SK-N-SH (cell line): Measurements from ENCODE around the gene SASH1. TPM values are rescaled to one million over a fixed set of nuclear protein-coding genes. Genes with fewer than 3 reads are reported as not detected.

Experiments
- CTCF ChIA-PET: fragments of 300-600, 350-600 bp; formaldehyde crosslinking; extraction: SDS; loops from one replicate; lab custom pipeline; 2021; lab: Yijun Ruan, JAX
- POLR2A ChIA-PET: fragments of 350-600 bp; sonication (Branson Sonifier 250); formaldehyde crosslinking; extraction: SDS; loops from one replicate; lab custom pipeline; 2020; ENCODE audit warnings: antibody characterized with exemption, inconsistent platforms; lab: Yijun Ruan, JAX
- DNase-seq: peaks from one replicate; pipeline ENCODE4 v3.0.0; 2012
- H2AFZ ChIP-seq: fragments of 200-600 bp; sonication (generic); 2 replicates; pipeline ENCODE4 v1.8.1; 2016; ENCODE audit warnings: antibody characterized with exemption, mild to moderate bottlenecking, low read depth
- H3F3A ChIP-seq: fragments of 200-600 bp; sonication (generic); replicated peaks from 2 replicates; pipeline ENCODE3; 2016; ENCODE audit warnings: antibody characterized with exemption, mild to moderate bottlenecking; ENCODE audit not compliant: insufficient read depth
- H3K27ac ChIP-seq, 2 experiments: fragments of 200-500 bp in 1 of 2; fragments of 200-600 bp in 1 of 2; sonication (Bioruptor generic) in 1 of 2; sonication (generic), shearing (Covaris generic) in 1 of 2; 2 replicates each; pipeline versions ENCODE4 v1.5.1 to v1.6.1; 2014 to 2016; ENCODE audit warnings: low read depth in 2 of 2, inconsistent platforms in 1 of 2, low read length in 1 of 2, mild to moderate bottlenecking in 1 of 2, mixed read lengths in 1 of 2
- H3K27me3 ChIP-seq: fragments of 200-600 bp; sonication (generic), shearing (Covaris generic); 2 replicates; pipeline ENCODE4 v1.6.1; 2016; ENCODE audit warnings: mixed run types; ENCODE audit not compliant: insufficient read depth
- H3K36me3 ChIP-seq, 2 experiments: fragments of 200-500 bp in 1 of 2; fragments of 200-600 bp in 1 of 2; sonication (Bioruptor generic) in 1 of 2; sonication (generic) in 1 of 2; replicated peaks in 1 of 2; 2 replicates each; pipeline versions ENCODE3 to v1.5.1; 2014 to 2016; ENCODE audit warnings: low read length in 1 of 2, mild to moderate bottlenecking in 1 of 2; ENCODE audit not compliant: insufficient read depth in 2 of 2, control insufficient read depth in 1 of 2
- H3K4me1 ChIP-seq, 2 experiments: fragments of 200-500 bp in 1 of 2; fragments of 200-600 bp in 1 of 2; sonication (Bioruptor generic) in 1 of 2; sonication (generic), shearing (Covaris generic) in 1 of 2; 2 replicates each; pipeline versions ENCODE4 v1.5.1 to v1.6.1; 2014 to 2016; ENCODE audit warnings: low read depth in 1 of 2, low read length in 1 of 2, mixed run types in 1 of 2; ENCODE audit not compliant: insufficient read depth in 2 of 2, control insufficient read depth in 1 of 2
- H3K4me2 ChIP-seq: fragments of 200-600 bp; sonication (generic), shearing (Covaris generic); 2 replicates; pipeline ENCODE4 v1.6.1; 2017; ENCODE audit warnings: mixed run types
- H3K4me3 ChIP-seq, 2 experiments: fragments of 200-500 bp in 1 of 2; fragments of 200-600 bp in 1 of 2; sonication (Bioruptor generic) in 1 of 2; sonication (generic), shearing (Covaris generic) in 1 of 2; 2 replicates each; pipeline versions ENCODE4 v1.5.1 to v1.8.1; 2014 to 2016; ENCODE audit warnings: low read depth in 2 of 2, inconsistent platforms in 1 of 2, low read length in 1 of 2, mild to moderate bottlenecking in 1 of 2, mixed read lengths in 1 of 2, moderate library complexity in 1 of 2
- H3K79me2 ChIP-seq: fragments of 200-600 bp; sonication (generic); 2 replicates; pipeline ENCODE4 v1.8.1; 2017; ENCODE audit warnings: mild to moderate bottlenecking; ENCODE audit not compliant: insufficient read depth
- H3K9ac ChIP-seq: fragments of 200-600 bp; sonication (generic); 2 replicates; pipeline ENCODE4 v1.6.1; 2017; ENCODE audit warnings: mixed run types
- H3K9me2 ChIP-seq: fragments of 200-600 bp; sonication (generic); 2 replicates; pipeline ENCODE4 v1.6.1; 2017; ENCODE audit warnings: mixed run types
- H3K9me3 ChIP-seq: fragments of 200-600 bp; sonication (generic); 2 replicates; pipeline ENCODE4 v1.6.1; 2017; ENCODE audit warnings: mixed run types, mild to moderate bottlenecking, moderate library complexity
- H4K20me1 ChIP-seq: fragments of 200-600 bp; sonication (generic); 2 replicates; pipeline ENCODE4 v1.6.1; 2017; ENCODE audit warnings: mild to moderate bottlenecking, mixed run types; ENCODE audit not compliant: insufficient read depth
- CHD2 ChIP-seq: fragments of 150-350 bp; IDR thresholded peaks from 2 replicates; pipeline ENCODE4 v1.6.1; 2018; ENCODE audit warnings: low read length; ENCODE audit not compliant: partially characterized antibody
- EZH2phosphoT487 ChIP-seq: fragments of 200-600 bp; sonication (generic); IDR thresholded peaks from 2 replicates; pipeline ENCODE4 v1.6.1; 2017; ENCODE audit warnings: low read depth, mixed run types, mild to moderate bottlenecking, antibody characterized with exemption, moderate library complexity, borderline replicate concordance
- GABPA ChIP-seq: IDR thresholded peaks from 2 replicates; pipeline ENCODE4 v1.4.0; 2012; ENCODE audit warnings: low read depth, mild to moderate bottlenecking
- GATA2 ChIP-seq: sonication (generic); formaldehyde crosslinking; IDR thresholded peaks from 2 replicates; pipeline ENCODE4 v1.5.0; 2020; ENCODE audit warnings: mild to moderate bottlenecking, missing genetic modification reagents
- IRF3 ChIP-seq: fragments of 150-350 bp; IDR thresholded peaks from 2 replicates; pipeline ENCODE4 v1.6.1; 2016; ENCODE audit warnings: mild to moderate bottlenecking, low read depth, low read length
- MAX ChIP-seq: IDR thresholded peaks from 2 replicates; pipeline ENCODE4 v1.4.0; 2012; ENCODE audit warnings: low read depth
- MEF2A ChIP-seq: IDR thresholded peaks from 2 replicates; pipeline ENCODE4 v1.4.0; 2012; ENCODE audit warnings: low read depth, borderline replicate concordance
- RAD21 ChIP-seq: IDR thresholded peaks from 2 replicates; pipeline ENCODE4 v1.6.1; 2012; ENCODE audit warnings: mild to moderate bottlenecking, low read length
- RXRA ChIP-seq: IDR thresholded peaks from 2 replicates; pipeline ENCODE4 v1.4.0; 2012; ENCODE audit warnings: low read depth, mild to moderate bottlenecking, borderline replicate concordance
- SMC3 ChIP-seq: IDR thresholded peaks from 2 replicates; pipeline ENCODE4 v1.6.1; 2012; ENCODE audit warnings: low read depth, low read length, improper control_type of control experiment
- TAF1 ChIP-seq: IDR thresholded peaks from 2 replicates; pipeline ENCODE4 v1.6.1; 2012; ENCODE audit warnings: low read depth, mild to moderate bottlenecking, low read length, moderate library complexity, borderline replicate concordance
- TEAD4 ChIP-seq: IDR thresholded peaks from 2 replicates; pipeline ENCODE4 v1.4.0; 2012; ENCODE audit warnings: mild to moderate bottlenecking, borderline replicate concordance; ENCODE audit not compliant: insufficient read depth
- WGBS: methylation state at CpG from one replicate; pipeline ENCODE4 v1.1.6; 2017; ENCODE audit warnings: low lambda C conversion rate; 5-methylcytosine and 5-hydroxymethylcytosine counted together
- polyA plus RNA-seq, 3 experiments: library from polyadenylated mRNA; depleted of rRNA; stranded (reverse); fragments of >200 nt; gene quantifications; 2 replicates each; pipeline ENCODE4 v1.2.3, GENCODE V29; 2012
- TF ChIP-seq, protein P1 (sequence below): fragments of 200-600 bp; sonication (generic); IDR thresholded peaks from 2 replicates; pipeline ENCODE4 v1.6.1; 2017; ENCODE audit warnings: antibody characterized with exemption, mild to moderate bottlenecking, moderate library complexity
- TF ChIP-seq, protein P2 (sequence below): IDR thresholded peaks from 2 replicates; pipeline ENCODE4; 2012

SASH1 gene
- polyA plus RNA-seq, 1 of the 3 experiments (the other 2 are of a cell fraction) = 19.8 TPM

- H3K27ac ChIP-seq = peak overlapping the region in 1 of 2 experiments; percentile 100; a peak in 2 of 4 replicates
- no peak for DNase-seq
- H3K79me2 ChIP-seq = peaks cover 45% of the 10 kb centered on the region
- peaks cover 0 to 49% of the 10 kb centered on the region in 2 experiments for H3K4me1 ChIP-seq
- H2AFZ ChIP-seq = no peak overlapping the region
- H4K20me1 ChIP-seq = no peaks in the 10 kb centered on the region
- H3F3A ChIP-seq = peaks cover 67% of the 10 kb centered on the region
- H3K9me2 ChIP-seq = no peaks in the 10 kb centered on the region
- H3K4me2 ChIP-seq = no peak overlapping the region
- peaks cover 16 to 36% of the 10 kb centered on the region in 2 experiments for H3K36me3 ChIP-seq
- no peaks in the 10 kb centered on the region for H3K9me3 ChIP-seq
- H3K9ac ChIP-seq = no peak overlapping the region
- H3K27me3 ChIP-seq = no peaks in the 10 kb centered on the region
- H3K4me3 ChIP-seq = no peak overlapping the region
- 69% methylated on average over 4 of the region's 5 CpGs for WGBS
- CTCF ChIA-PET = no interaction called here
- POLR2A ChIA-PET = no interaction called here
- no peak for TF ChIP-seq CHD2
- TF ChIP-seq, protein P1, sequence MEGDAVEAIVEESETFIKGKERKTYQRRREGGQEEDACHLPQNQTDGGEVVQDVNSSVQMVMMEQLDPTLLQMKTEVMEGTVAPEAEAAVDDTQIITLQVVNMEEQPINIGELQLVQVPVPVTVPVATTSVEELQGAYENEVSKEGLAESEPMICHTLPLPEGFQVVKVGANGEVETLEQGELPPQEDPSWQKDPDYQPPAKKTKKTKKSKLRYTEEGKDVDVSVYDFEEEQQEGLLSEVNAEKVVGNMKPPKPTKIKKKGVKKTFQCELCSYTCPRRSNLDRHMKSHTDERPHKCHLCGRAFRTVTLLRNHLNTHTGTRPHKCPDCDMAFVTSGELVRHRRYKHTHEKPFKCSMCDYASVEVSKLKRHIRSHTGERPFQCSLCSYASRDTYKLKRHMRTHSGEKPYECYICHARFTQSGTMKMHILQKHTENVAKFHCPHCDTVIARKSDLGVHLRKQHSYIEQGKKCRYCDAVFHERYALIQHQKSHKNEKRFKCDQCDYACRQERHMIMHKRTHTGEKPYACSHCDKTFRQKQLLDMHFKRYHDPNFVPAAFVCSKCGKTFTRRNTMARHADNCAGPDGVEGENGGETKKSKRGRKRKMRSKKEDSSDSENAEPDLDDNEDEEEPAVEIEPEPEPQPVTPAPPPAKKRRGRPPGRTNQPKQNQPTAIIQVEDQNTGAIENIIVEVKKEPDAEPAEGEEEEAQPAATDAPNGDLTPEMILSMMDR = peak; percentile 55
- no peak for TF ChIP-seq GABPA
- TF ChIP-seq RAD21 = 0 out of 2 replicates have a peak, but pooled peaks have one; percentile 18
- no peak for TF ChIP-seq RXRA
- TF ChIP-seq IRF3 = no peak
- TF ChIP-seq SMC3 = 0 out of 2 replicates have a peak, but pooled peaks have one; percentile 2
- no peak for TF ChIP-seq EZH2phosphoT487
- no peak for TF ChIP-seq TEAD4
- no peak for TF ChIP-seq GATA2
- TF ChIP-seq TAF1 = no peak
- TF ChIP-seq MEF2A = no peak
- TF ChIP-seq MAX = no peak
Observed at GRCh38 chr6:148528292-148528691, 185.7 kb downstream of the SASH1 start.

GRCh38 chr6:148529010-148529409, 186.4 kb downstream of the SASH1 start:
- peaks cover 40% of the 10 kb centered on the region for H3K79me2 ChIP-seq
- H3K36me3 ChIP-seq = peaks cover 23 to 37% of the 10 kb centered on the region in 2 experiments
- H3K9me2 ChIP-seq = no peaks in the 10 kb centered on the region
- CTCF ChIA-PET = no interaction called here
- DNase-seq = no peak
- H3K9me3 ChIP-seq = no peaks in the 10 kb centered on the region
- H3F3A ChIP-seq = peaks cover 61% of the 10 kb centered on the region
- no peaks in the 10 kb centered on the region for H3K27me3 ChIP-seq
- H3K4me1 ChIP-seq = peaks cover 0 to 44% of the 10 kb centered on the region in 2 experiments
- H2AFZ ChIP-seq = no peak overlapping the region
- TF ChIP-seq, protein P2, sequence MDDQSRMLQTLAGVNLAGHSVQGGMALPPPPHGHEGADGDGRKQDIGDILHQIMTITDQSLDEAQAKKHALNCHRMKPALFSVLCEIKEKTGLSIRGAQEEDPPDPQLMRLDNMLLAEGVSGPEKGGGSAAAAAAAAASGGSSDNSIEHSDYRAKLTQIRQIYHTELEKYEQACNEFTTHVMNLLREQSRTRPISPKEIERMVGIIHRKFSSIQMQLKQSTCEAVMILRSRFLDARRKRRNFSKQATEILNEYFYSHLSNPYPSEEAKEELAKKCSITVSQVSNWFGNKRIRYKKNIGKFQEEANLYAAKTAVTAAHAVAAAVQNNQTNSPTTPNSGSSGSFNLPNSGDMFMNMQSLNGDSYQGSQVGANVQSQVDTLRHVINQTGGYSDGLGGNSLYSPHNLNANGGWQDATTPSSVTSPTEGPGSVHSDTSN = 0 out of 2 replicates have a peak, but pooled peaks have one; percentile 24
- TF ChIP-seq IRF3 = no peak
- H3K27ac ChIP-seq = peak overlapping the region in 1 of 2 experiments; percentile 100; a peak in 2 of 4 replicates
- peak overlapping the region; percentile 79 for H3K9ac ChIP-seq
- POLR2A ChIA-PET = no interaction called here
- no peak overlapping the region for H3K4me3 ChIP-seq
- H3K4me2 ChIP-seq = 0 out of 2 replicates have a peak overlapping the region, but pooled peaks have one; percentile 43
- 80% methylated on average over 10 of the region's 13 CpGs for WGBS
- no peaks in the 10 kb centered on the region for H4K20me1 ChIP-seq
